Keratinocyte (primary cell): ENCODE data around the gene HAND2. TPM values are rescaled to one million over a fixed set of nuclear protein-coding genes. Genes with fewer than 3 reads are reported as not detected.

ENCODE experiments used
- DNase-seq: peaks from one replicate; pipeline ENCODE4 v3.0.0-alpha.2; 2011; ENCODE audit warnings: low read depth, missing footprints, low spot score
- FAIRE-seq: peaks from 2 replicates; lab custom pipeline; 2011; peaks lifted over from hg19 to GRCh38; lab: Jason Lieb, UNC
- H2AFZ ChIP-seq: 2 replicates; pipeline ENCODE4 v1.6.0; 2012; ENCODE audit warnings: low read length, control low read depth, inconsistent platforms; ENCODE audit not compliant: control insufficient read depth
- H3K27ac ChIP-seq: 2 replicates; pipeline ENCODE4 v1.5.1; 2011; ENCODE audit warnings: low read length; ENCODE audit not compliant: control insufficient read depth, insufficient read depth
- H3K27me3 ChIP-seq: 3 replicates; pipeline ENCODE4 v1.6.0; 2011; ENCODE audit warnings: low read length; ENCODE audit not compliant: control insufficient read depth, insufficient read depth; ENCODE audit errors: extremely low read depth
- H3K36me3 ChIP-seq, 2 experiments: 2 replicates in 1 of 2; 3 replicates in 1 of 2; pipeline ENCODE4 v1.5.1; 2011; ENCODE audit warnings: low read length in 2 of 2, mild to moderate bottlenecking in 1 of 2; ENCODE audit not compliant: control insufficient read depth in 2 of 2, insufficient read depth in 2 of 2; ENCODE audit errors: extremely low read depth in 1 of 2
- H3K4me1 ChIP-seq: 3 replicates; pipeline ENCODE4 v1.5.1; 2011; ENCODE audit warnings: low read length; ENCODE audit not compliant: control insufficient read depth, insufficient read depth; ENCODE audit errors: extremely low read depth
- H3K4me2 ChIP-seq: 3 replicates; pipeline ENCODE4 v1.6.0; 2011; ENCODE audit warnings: low read depth, low read length; ENCODE audit not compliant: control insufficient read depth, insufficient read depth; ENCODE audit errors: extremely low read depth
- H3K4me3 ChIP-seq, 3 experiments: fragments of 200-600 bp in 1 of 3; sonication (generic) in 1 of 3; 2 replicates in 2 of 3; 3 replicates in 1 of 3; pipeline ENCODE4 v1.5.1; 2011 to 2016; ENCODE audit warnings: low read length in 3 of 3, mild to moderate bottlenecking in 3 of 3, control low read depth in 2 of 3, inconsistent platforms in 1 of 3, low read depth in 1 of 3, mixed read lengths in 1 of 3, mixed run types in 1 of 3, moderate library complexity in 1 of 3; ENCODE audit not compliant: control insufficient read depth in 2 of 3, insufficient read depth in 2 of 3; ENCODE audit errors: extremely low read depth in 1 of 3
- H3K79me2 ChIP-seq: 2 replicates; pipeline ENCODE4 v1.6.0; 2012; ENCODE audit warnings: low read length; ENCODE audit not compliant: control insufficient read depth, insufficient read depth
- H3K9ac ChIP-seq: 3 replicates; pipeline ENCODE4 v1.6.0; 2011; ENCODE audit warnings: low read length; ENCODE audit not compliant: control insufficient read depth, insufficient read depth; ENCODE audit errors: extremely low read depth
- H3K9me1 ChIP-seq: 3 replicates; pipeline ENCODE4 v1.6.0; 2011; ENCODE audit warnings: low read length; ENCODE audit not compliant: control insufficient read depth, insufficient read depth; ENCODE audit errors: extremely low read depth
- H3K9me3 ChIP-seq: 2 replicates; pipeline ENCODE4 v1.5.1; 2012; ENCODE audit warnings: low read depth, low read length; ENCODE audit not compliant: control insufficient read depth
- H4K20me1 ChIP-seq: 3 replicates; pipeline ENCODE4 v1.6.0; 2011; ENCODE audit warnings: low read length; ENCODE audit not compliant: control insufficient read depth, insufficient read depth; ENCODE audit errors: extremely low read depth
- CTCF ChIP-seq, 3 experiments: IDR thresholded peaks in 1 of 3; conservative IDR thresholded peaks in 1 of 3; optimal IDR thresholded peaks in 1 of 3; 2 replicates in 2 of 3; 3 replicates in 1 of 3; pipeline versions ENCODE3 to v1.5.1; 2011; ENCODE audit warnings: low read length in 3 of 3, mild to moderate bottlenecking in 3 of 3, moderate library complexity in 2 of 3, control low read depth in 1 of 3, inconsistent platforms in 1 of 3; ENCODE audit not compliant: insufficient read depth in 2 of 3; ENCODE audit errors: extremely low read depth in 1 of 3
- EZH2 ChIP-seq: IDR thresholded peaks from one replicate; pipeline ENCODE4 v1.6.1; 2012; ENCODE audit warnings: inconsistent platforms, mild to moderate bottlenecking, low read length, moderate library complexity
- dilution Hi-C: fragments of 300-500 bp; cut with MboI; formaldehyde crosslinking; loops from one replicate; pipeline ENCODE4 v1.7.0; 2020; ENCODE audit warnings: low sequenced_read_pairs; ENCODE audit not compliant: extremely low pct_ligation_motif_present
- polyA plus RNA-seq, 5 experiments: library from polyadenylated mRNA; depleted of rRNA in 3 of 5; stranded (reverse) in 3 of 5; stranded (forward) in 1 of 5; unstranded in 1 of 5; fragments of >200 nt; gene quantifications; 1 replicate in 1 of 5; 2 replicates in 3 of 5; 3 replicates in 1 of 5; pipeline versions ENCODE4 v1.2.1 to v1.2.3, GENCODE V29; 2011 to 2012; ENCODE audit warnings: missing spikeins in 2 of 5, low read depth in 1 of 5, low replicate concordance in 1 of 5

The HAND2 gene
- polyA plus RNA-seq, 1 donor (not counting 4 experiments of a cell fraction or from before 2014, with no cell fraction given): not detected

DNA sequence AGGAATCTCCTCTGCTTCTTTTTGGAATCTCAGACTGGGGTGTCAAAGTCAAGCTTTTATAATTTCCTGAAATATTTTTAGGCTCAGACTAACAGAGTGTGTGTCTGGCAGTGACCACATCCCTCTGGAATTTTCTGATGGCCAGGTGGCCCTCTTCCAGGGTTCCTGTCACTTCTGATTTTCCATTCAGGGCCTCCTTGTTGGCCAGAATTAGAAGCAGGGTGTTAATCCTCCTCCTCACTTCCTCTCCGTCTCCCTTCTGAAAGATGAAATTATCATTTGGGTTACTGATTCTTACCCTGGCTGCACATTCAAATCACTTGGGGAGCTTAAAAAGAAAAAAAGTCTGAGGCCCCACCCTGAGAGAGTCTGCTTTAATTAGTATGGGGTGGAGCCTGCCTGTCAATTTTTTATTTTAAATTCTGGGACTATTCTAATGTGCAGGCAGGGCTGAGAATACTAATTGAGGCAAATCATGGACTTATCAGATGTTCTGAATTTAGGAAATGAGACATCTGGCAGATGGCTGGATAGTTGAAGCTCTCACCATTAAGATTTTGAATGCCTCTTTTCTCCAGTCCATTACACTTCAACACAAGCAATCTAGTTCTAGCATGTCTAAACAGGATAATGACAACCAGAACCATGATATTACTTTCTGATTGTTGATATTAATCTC is 43.2 kb downstream of the HAND2 start:
- Histone ChIP-seq H3K27me3 (no peaks in the 10 kb centered on the region), H3K9me1 (no peaks in the 10 kb centered on the region), H3K4me1 (no peaks in the 10 kb centered on the region), H3K79me2 (no peaks in the 10 kb centered on the region), H3K9ac (no peak overlapping the region), H3K27ac (no peak overlapping the region), H3K9me3 (no peaks in the 10 kb centered on the region), H4K20me1 (no peaks in the 10 kb centered on the region), H2AFZ (no peak overlapping the region), H3K4me3 (no peak overlapping the region), H3K4me2 (no peak overlapping the region), H3K36me3 (no peaks in the 10 kb centered on the region)
- dilution Hi-C loops: no loop called here
- FAIRE-seq (no peak), DNase-seq (no peak)
- TF ChIP-seq CTCF (optimal IDR thresholded peaks at IDR 0.05 in 1 of 3, IDR thresholded peaks at IDR 0.05 in 1 of 3, conservative IDR thresholded peaks at IDR 0.05 in 1 of 3; ENCODE audit: extremely low read depth in 1 of 3, insufficient read depth in 2 of 3, low read length in 3 of 3) (no peak), EZH2 (no peak)

GRCh38 chr4:173485164-173485563 is 44.9 kb downstream of the HAND2 start:
- Histone ChIP-seq H3K9me1 (no peaks in the 10 kb centered on the region), H4K20me1 (no peaks in the 10 kb centered on the region), H3K9ac (no peak overlapping the region), H3K4me3 (no peak overlapping the region), H3K4me2 (no peak overlapping the region), H3K27me3 (no peaks in the 10 kb centered on the region), H2AFZ (no peak overlapping the region), H3K4me1 (no peaks in the 10 kb centered on the region), H3K79me2 (no peaks in the 10 kb centered on the region), H3K36me3 (no peaks in the 10 kb centered on the region), H3K27ac (no peak overlapping the region), H3K9me3 (no peaks in the 10 kb centered on the region)
- dilution Hi-C loops: no loop called here
- TF ChIP-seq CTCF (optimal IDR thresholded peaks at IDR 0.05 in 1 of 3, IDR thresholded peaks at IDR 0.05 in 1 of 3, conservative IDR thresholded peaks at IDR 0.05 in 1 of 3; ENCODE audit: extremely low read depth in 1 of 3, insufficient read depth in 2 of 3, low read length in 3 of 3): no peak
- no peak for TF ChIP-seq EZH2
- no peak for DNase-seq
- no peak for FAIRE-seq
